Natural killer cell (primary cell): Measurements from ENCODE around the gene DUSP9. TPM values are rescaled to one million over a fixed set of nuclear protein-coding genes. Genes with fewer than 3 reads are reported as not detected.
"Not testable (repeated sequence)": the region's sequence is repeated elsewhere in the genome, so short reads cannot be mapped to it uniquely, and the experiment has no call there.

ENCODE experiments used
- ATAC-seq, 3 donors: fragments of 150-1000 bp in 2 of 3; fragments of 200-7000 bp in 1 of 3; cut with Tn5 transposase; 1 replicate in 1 of 3; 2 replicates in 2 of 3; pipeline ENCODE4 v1.10.0; 2021; ENCODE audit warnings: mild to moderate bottlenecking in 2 of 3, moderate library complexity in 2 of 3
- DNase-seq, 2 donors: peaks; one replicate each; pipeline versions ENCODE4 v3.0.0 to v3.0.0-alpha.2; 2013 to 2021; ENCODE audit warnings: mixed read lengths in 1 of 2
- H3K27ac ChIP-seq: one replicate; pipeline ENCODE4 v1.5.1; 2013; ENCODE audit warnings: mild to moderate bottlenecking, low read length
- H3K27me3 ChIP-seq: one replicate; pipeline ENCODE4 v1.6.1; 2013; ENCODE audit warnings: low read length; ENCODE audit not compliant: control insufficient read depth, insufficient read depth
- H3K36me3 ChIP-seq: one replicate; pipeline ENCODE4 v1.6.1; 2013; ENCODE audit warnings: low read length; ENCODE audit not compliant: control insufficient read depth, insufficient read depth
- H3K4me1 ChIP-seq: one replicate; pipeline ENCODE4 v1.6.1; 2013; ENCODE audit warnings: low read length; ENCODE audit not compliant: control insufficient read depth, insufficient read depth
- H3K4me3 ChIP-seq: one replicate; pipeline ENCODE4 v1.5.1; 2013; ENCODE audit warnings: low read length
- H3K9me3 ChIP-seq: one replicate; pipeline ENCODE4 v1.6.1; 2013; ENCODE audit warnings: low read length; ENCODE audit not compliant: control insufficient read depth, insufficient read depth
- H3K27ac Mint-ChIP-seq, 2 donors: one replicate each; pipeline ENCODE4 v1.8.0; 2022; ENCODE audit warnings: mild to moderate bottlenecking in 2 of 2, mixed read lengths in 2 of 2, moderate library complexity in 1 of 2
- H3K27me3 Mint-ChIP-seq, 2 donors: one replicate each; pipeline ENCODE4 v1.8.0; 2022; ENCODE audit warnings: low read depth in 2 of 2, mixed read lengths in 2 of 2
- H3K36me3 Mint-ChIP-seq: one replicate; pipeline ENCODE4 v1.8.0; 2022; ENCODE audit warnings: mixed read lengths
- H3K4me1 Mint-ChIP-seq, 2 donors: one replicate each; pipeline ENCODE4 v1.8.0; 2022; ENCODE audit warnings: mixed read lengths in 2 of 2
- H3K4me3 Mint-ChIP-seq: one replicate; pipeline ENCODE4 v1.8.0; 2022; ENCODE audit warnings: mild to moderate bottlenecking, moderate library complexity, mixed read lengths
- H3K9me3 Mint-ChIP-seq, 2 donors: one replicate each; pipeline ENCODE4 v1.8.0; 2022; ENCODE audit warnings: mixed read lengths in 2 of 2
- WGBS: methylation state at CpG from one replicate; pipeline ENCODE4 v1.1.7; 2013; ENCODE audit warnings: missing lambda C conversion rate; ENCODE audit not compliant: insufficient coverage; 5-methylcytosine and 5-hydroxymethylcytosine counted together
- intact Hi-C: fragments of 100-400 bp; cut with micrococcal nuclease; formaldehyde crosslinking; loops from one replicate; pipeline ENCODE4 v1.14.2; 2022
- total RNA-seq, 4 donors: library from RNA; stranded (reverse); fragments of 120-200 nt in 1 of 4; gene quantifications; one replicate each; pipeline versions ENCODE4 v1.2.3 to v1.2.4, GENCODE V29; 2013 to 2022
- TF ChIP-seq, protein P1 (sequence below): fragments of 200-600 bp; IDR thresholded peaks from one replicate; pipeline ENCODE4 v1.8.0; 2022; ENCODE audit warnings: antibody characterized with exemption

Gene DUSP9
- total RNA-seq, 3 donors from 2014 or later (not counting 1 experiment from before 2014, with no cell fraction given): not detected

DNA sequence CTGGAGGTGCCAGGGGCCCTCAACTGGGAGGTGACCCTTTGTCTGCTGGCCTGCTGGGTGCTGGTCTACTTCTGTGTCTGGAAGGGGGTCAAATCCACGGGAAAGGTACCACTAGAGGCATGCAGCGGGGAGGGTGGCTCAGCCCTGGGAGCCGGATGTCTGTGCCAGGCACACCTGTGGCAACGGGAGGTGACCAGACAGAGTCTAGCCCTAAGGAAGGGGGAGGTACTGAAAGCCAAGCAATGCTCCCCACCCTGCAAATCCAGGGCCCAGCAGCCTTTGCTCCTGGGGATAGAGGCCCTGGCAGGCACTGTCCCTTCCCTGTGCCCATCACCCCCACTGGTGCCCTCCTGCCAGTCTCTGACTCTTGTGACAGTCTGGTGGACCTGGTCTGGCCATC lies 45.0 kb downstream of the DUSP9 start:
- peaks cover 7% of the 10 kb centered on the region for H3K4me1 ChIP-seq
- no peak for DNase-seq
- H3K27ac ChIP-seq: no peak overlapping the region
- no peak for ATAC-seq
- peaks cover 0 to 2% of the 10 kb centered on the region in 2 donors for H3K27me3 Mint-ChIP-seq
- WGBS: 72% methylated on average over 4 of the region's 4 CpGs
- H3K4me3 ChIP-seq: no peak overlapping the region
- no peaks in the 10 kb centered on the region for H3K9me3 ChIP-seq
- H3K4me1 Mint-ChIP-seq: no peaks in the 10 kb centered on the region
- H3K27me3 ChIP-seq: no peaks in the 10 kb centered on the region
- no peaks in the 10 kb centered on the region for H3K36me3 Mint-ChIP-seq
- H3K36me3 ChIP-seq: no peaks in the 10 kb centered on the region
- no peaks in the 10 kb centered on the region for H3K9me3 Mint-ChIP-seq
- intact Hi-C loops: no loop called here
- H3K27ac Mint-ChIP-seq: no peak overlapping the region
- TF ChIP-seq, protein P1, sequence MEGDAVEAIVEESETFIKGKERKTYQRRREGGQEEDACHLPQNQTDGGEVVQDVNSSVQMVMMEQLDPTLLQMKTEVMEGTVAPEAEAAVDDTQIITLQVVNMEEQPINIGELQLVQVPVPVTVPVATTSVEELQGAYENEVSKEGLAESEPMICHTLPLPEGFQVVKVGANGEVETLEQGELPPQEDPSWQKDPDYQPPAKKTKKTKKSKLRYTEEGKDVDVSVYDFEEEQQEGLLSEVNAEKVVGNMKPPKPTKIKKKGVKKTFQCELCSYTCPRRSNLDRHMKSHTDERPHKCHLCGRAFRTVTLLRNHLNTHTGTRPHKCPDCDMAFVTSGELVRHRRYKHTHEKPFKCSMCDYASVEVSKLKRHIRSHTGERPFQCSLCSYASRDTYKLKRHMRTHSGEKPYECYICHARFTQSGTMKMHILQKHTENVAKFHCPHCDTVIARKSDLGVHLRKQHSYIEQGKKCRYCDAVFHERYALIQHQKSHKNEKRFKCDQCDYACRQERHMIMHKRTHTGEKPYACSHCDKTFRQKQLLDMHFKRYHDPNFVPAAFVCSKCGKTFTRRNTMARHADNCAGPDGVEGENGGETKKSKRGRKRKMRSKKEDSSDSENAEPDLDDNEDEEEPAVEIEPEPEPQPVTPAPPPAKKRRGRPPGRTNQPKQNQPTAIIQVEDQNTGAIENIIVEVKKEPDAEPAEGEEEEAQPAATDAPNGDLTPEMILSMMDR: no peak
- no peak overlapping the region for H3K4me3 Mint-ChIP-seq

DNA sequence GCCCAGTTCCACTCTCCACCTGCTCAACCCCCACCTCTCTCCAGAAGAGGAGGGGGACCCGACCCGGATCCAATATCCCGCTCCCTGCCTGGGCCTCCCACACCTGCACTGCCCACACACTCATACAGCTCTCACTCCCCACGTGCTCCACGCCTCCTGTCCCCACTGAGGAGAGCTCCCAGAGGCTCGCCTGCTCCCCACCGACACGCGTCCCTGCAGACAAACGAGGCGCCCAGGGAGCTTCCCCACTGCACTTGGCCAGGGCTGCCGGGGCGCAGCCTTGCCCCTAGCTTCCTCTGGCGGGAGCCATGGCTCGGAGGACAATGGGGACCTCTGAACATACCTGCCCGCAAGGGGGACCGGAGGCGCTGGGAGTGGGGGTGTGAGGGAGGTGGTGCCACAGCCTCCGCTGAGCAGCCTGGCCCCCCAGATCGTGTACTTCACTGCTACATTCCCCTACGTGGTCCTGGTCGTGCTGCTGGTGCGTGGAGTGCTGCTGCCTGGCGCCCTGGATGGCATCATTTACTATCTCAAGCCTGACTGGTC lies 45.7 kb downstream of the DUSP9 start:
- Mint-ChIP-seq H3K27ac (no peak overlapping the region), H3K36me3 (no peaks in the 10 kb centered on the region), H3K4me3 (no peak overlapping the region), H3K4me1 (no peaks in the 10 kb centered on the region), H3K27me3 (peaks cover 0 to 2% of the 10 kb centered on the region in 2 donors), H3K9me3 (no peaks in the 10 kb centered on the region)
- no peak overlapping the region for H3K4me3 ChIP-seq
- DNase-seq (no peak), ATAC-seq (no peak)
- WGBS: 76% methylated on average over 21 of the region's 24 CpGs
- no peaks in the 10 kb centered on the region for H3K27me3 ChIP-seq
- H3K36me3 ChIP-seq: no peaks in the 10 kb centered on the region
- no peaks in the 10 kb centered on the region for H3K9me3 ChIP-seq
- intact Hi-C loops: no loop called here
- peaks cover 2% of the 10 kb centered on the region for H3K4me1 ChIP-seq
- H3K27ac ChIP-seq: no peak overlapping the region
- TF ChIP-seq, protein P1: no peak

DNA sequence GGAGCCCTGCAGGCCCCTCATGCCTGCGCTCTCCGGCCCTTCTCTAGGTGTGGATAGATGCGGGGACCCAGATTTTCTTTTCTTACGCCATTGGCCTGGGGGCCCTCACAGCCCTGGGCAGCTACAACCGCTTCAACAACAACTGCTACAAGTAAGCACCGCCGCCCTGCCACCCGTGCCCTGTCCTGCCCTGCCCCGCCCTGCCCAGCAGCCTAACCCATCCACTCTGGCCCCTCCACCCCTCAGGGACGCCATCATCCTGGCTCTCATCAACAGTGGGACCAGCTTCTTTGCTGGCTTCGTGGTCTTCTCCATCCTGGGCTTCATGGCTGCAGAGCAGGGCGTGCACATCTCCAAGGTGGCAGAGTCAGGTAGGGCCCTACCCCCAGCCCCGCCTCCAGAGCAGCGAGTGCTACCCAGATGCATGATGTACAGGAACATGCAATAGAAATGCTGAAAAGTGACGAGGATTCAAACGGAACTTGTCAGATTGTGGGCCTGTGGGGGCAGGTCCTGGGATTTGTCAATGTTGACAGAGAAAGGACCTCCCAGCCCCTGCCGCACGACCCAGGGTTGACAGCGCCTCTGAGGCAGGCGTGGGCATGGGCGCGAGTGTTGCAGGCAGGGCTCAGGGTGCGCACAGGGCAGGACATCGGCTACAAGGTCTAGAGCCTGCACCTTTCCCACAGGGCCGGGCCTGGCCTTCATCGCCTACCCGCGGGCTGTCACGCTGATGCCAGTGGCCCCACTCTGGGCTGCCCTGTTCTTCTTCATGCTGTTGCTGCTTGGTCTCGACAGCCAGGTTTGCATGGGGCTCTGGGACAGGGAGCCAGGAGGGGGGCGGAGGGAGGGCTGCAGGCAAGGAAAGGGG lies 46.4 kb downstream of the DUSP9 start:
- 83% methylated on average over 30 of the region's 31 CpGs for WGBS
- Mint-ChIP-seq H3K4me1 (no peaks in the 10 kb centered on the region), H3K9me3 (no peaks in the 10 kb centered on the region), H3K27me3 (peaks cover 0 to 2% of the 10 kb centered on the region in 2 donors), H3K4me3 (no peak overlapping the region), H3K36me3 (no peaks in the 10 kb centered on the region), H3K27ac (no peak overlapping the region)
- no peaks in the 10 kb centered on the region for H3K27me3 ChIP-seq
- TF ChIP-seq, protein P1: no peak
- no peak for ATAC-seq
- H3K36me3 ChIP-seq: no peaks in the 10 kb centered on the region
- H3K9me3 ChIP-seq: no peaks in the 10 kb centered on the region
- DNase-seq: no peak
- peaks cover 2% of the 10 kb centered on the region for H3K4me1 ChIP-seq
- no peak overlapping the region for H3K27ac ChIP-seq
- no peak overlapping the region for H3K4me3 ChIP-seq
- intact Hi-C loops: no loop called here

DNA sequence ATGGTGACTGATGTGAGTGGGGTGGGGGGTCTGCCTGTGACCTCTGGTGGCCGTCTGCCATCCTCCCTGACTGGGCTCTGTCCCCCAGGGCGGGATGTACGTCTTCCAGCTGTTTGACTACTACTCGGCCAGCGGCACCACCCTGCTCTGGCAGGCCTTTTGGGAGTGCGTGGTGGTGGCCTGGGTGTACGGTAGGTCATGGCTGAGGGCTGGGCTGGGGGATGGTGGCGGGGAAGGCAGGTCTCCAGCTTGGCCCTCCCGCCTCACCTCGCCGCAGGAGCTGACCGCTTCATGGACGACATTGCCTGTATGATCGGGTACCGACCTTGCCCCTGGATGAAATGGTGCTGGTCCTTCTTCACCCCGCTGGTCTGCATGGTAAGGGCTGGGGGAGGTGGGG lies 47.3 kb downstream of the DUSP9 start:
- H3K27me3 Mint-ChIP-seq, H3K4me3 ChIP-seq, DNase-seq, H3K4me3 Mint-ChIP-seq, H3K36me3 ChIP-seq, intact Hi-C loops, H3K27me3 ChIP-seq, H3K27ac Mint-ChIP-seq, H3K4me1 Mint-ChIP-seq, H3K36me3 Mint-ChIP-seq, H3K9me3 ChIP-seq, H3K27ac ChIP-seq, H3K9me3 Mint-ChIP-seq, H3K4me1 ChIP-seq, ATAC-seq: not testable (repeated sequence)
- WGBS: 95% methylated on average over 13 of the region's 16 CpGs
